SK-N-SH (cell line): ENCODE measurements around the gene GOLT1A. TPM values are rescaled to one million over a fixed set of nuclear protein-coding genes. Genes with fewer than 3 reads are reported as not detected.

ENCODE experiments used
- CTCF ChIA-PET: fragments of 300-600, 350-600 bp; formaldehyde crosslinking; extraction: SDS; loops from one replicate; lab custom pipeline; 2021; lab: Yijun Ruan, JAX
- POLR2A ChIA-PET: fragments of 350-600 bp; sonication (Branson Sonifier 250); formaldehyde crosslinking; extraction: SDS; loops from one replicate; lab custom pipeline; 2020; ENCODE audit warnings: antibody characterized with exemption, inconsistent platforms; lab: Yijun Ruan, JAX
- DNase-seq: peaks from one replicate; pipeline ENCODE4 v3.0.0; 2012
- H2AFZ ChIP-seq: fragments of 200-600 bp; sonication (generic); 2 replicates; pipeline ENCODE4 v1.8.1; 2016; ENCODE audit warnings: antibody characterized with exemption, mild to moderate bottlenecking, low read depth
- H3F3A ChIP-seq: fragments of 200-600 bp; sonication (generic); replicated peaks from 2 replicates; pipeline ENCODE3; 2016; ENCODE audit warnings: antibody characterized with exemption, mild to moderate bottlenecking; ENCODE audit not compliant: insufficient read depth
- H3K27ac ChIP-seq, 2 experiments: fragments of 200-500 bp in 1 of 2; fragments of 200-600 bp in 1 of 2; sonication (Bioruptor generic) in 1 of 2; sonication (generic), shearing (Covaris generic) in 1 of 2; 2 replicates each; pipeline versions ENCODE4 v1.5.1 to v1.6.1; 2014 to 2016; ENCODE audit warnings: low read depth in 2 of 2, inconsistent platforms in 1 of 2, low read length in 1 of 2, mild to moderate bottlenecking in 1 of 2, mixed read lengths in 1 of 2
- H3K27me3 ChIP-seq: fragments of 200-600 bp; sonication (generic), shearing (Covaris generic); 2 replicates; pipeline ENCODE4 v1.6.1; 2016; ENCODE audit warnings: mixed run types; ENCODE audit not compliant: insufficient read depth
- H3K36me3 ChIP-seq, 2 experiments: fragments of 200-500 bp in 1 of 2; fragments of 200-600 bp in 1 of 2; sonication (Bioruptor generic) in 1 of 2; sonication (generic) in 1 of 2; replicated peaks in 1 of 2; 2 replicates each; pipeline versions ENCODE3 to v1.5.1; 2014 to 2016; ENCODE audit warnings: low read length in 1 of 2, mild to moderate bottlenecking in 1 of 2; ENCODE audit not compliant: insufficient read depth in 2 of 2, control insufficient read depth in 1 of 2
- H3K4me1 ChIP-seq, 2 experiments: fragments of 200-500 bp in 1 of 2; fragments of 200-600 bp in 1 of 2; sonication (Bioruptor generic) in 1 of 2; sonication (generic), shearing (Covaris generic) in 1 of 2; 2 replicates each; pipeline versions ENCODE4 v1.5.1 to v1.6.1; 2014 to 2016; ENCODE audit warnings: low read depth in 1 of 2, low read length in 1 of 2, mixed run types in 1 of 2; ENCODE audit not compliant: insufficient read depth in 2 of 2, control insufficient read depth in 1 of 2
- H3K4me2 ChIP-seq: fragments of 200-600 bp; sonication (generic), shearing (Covaris generic); 2 replicates; pipeline ENCODE4 v1.6.1; 2017; ENCODE audit warnings: mixed run types
- H3K4me3 ChIP-seq, 2 experiments: fragments of 200-500 bp in 1 of 2; fragments of 200-600 bp in 1 of 2; sonication (Bioruptor generic) in 1 of 2; sonication (generic), shearing (Covaris generic) in 1 of 2; 2 replicates each; pipeline versions ENCODE4 v1.5.1 to v1.8.1; 2014 to 2016; ENCODE audit warnings: low read depth in 2 of 2, inconsistent platforms in 1 of 2, low read length in 1 of 2, mild to moderate bottlenecking in 1 of 2, mixed read lengths in 1 of 2, moderate library complexity in 1 of 2
- H3K79me2 ChIP-seq: fragments of 200-600 bp; sonication (generic); 2 replicates; pipeline ENCODE4 v1.8.1; 2017; ENCODE audit warnings: mild to moderate bottlenecking; ENCODE audit not compliant: insufficient read depth
- H3K9ac ChIP-seq: fragments of 200-600 bp; sonication (generic); 2 replicates; pipeline ENCODE4 v1.6.1; 2017; ENCODE audit warnings: mixed run types
- H3K9me2 ChIP-seq: fragments of 200-600 bp; sonication (generic); 2 replicates; pipeline ENCODE4 v1.6.1; 2017; ENCODE audit warnings: mixed run types
- H3K9me3 ChIP-seq: fragments of 200-600 bp; sonication (generic); 2 replicates; pipeline ENCODE4 v1.6.1; 2017; ENCODE audit warnings: mixed run types, mild to moderate bottlenecking, moderate library complexity
- H4K20me1 ChIP-seq: fragments of 200-600 bp; sonication (generic); 2 replicates; pipeline ENCODE4 v1.6.1; 2017; ENCODE audit warnings: mild to moderate bottlenecking, mixed run types; ENCODE audit not compliant: insufficient read depth
- EP300 ChIP-seq, 2 experiments: IDR thresholded peaks; 2 replicates each; pipeline versions ENCODE4 v1.4.0 to v1.6.1; 2012; ENCODE audit warnings: borderline replicate concordance in 1 of 2, low read depth in 1 of 2, low read length in 1 of 2
- EZH2phosphoT487 ChIP-seq: fragments of 200-600 bp; sonication (generic); IDR thresholded peaks from 2 replicates; pipeline ENCODE4 v1.6.1; 2017; ENCODE audit warnings: low read depth, mixed run types, mild to moderate bottlenecking, antibody characterized with exemption, moderate library complexity, borderline replicate concordance
- FOSL2 ChIP-seq: IDR thresholded peaks from 2 replicates; pipeline ENCODE4 v1.4.0; 2012; ENCODE audit warnings: low read depth, mild to moderate bottlenecking, moderate library complexity, borderline replicate concordance
- FOXJ3 ChIP-seq: sonication (generic); formaldehyde crosslinking; IDR thresholded peaks from 2 replicates; pipeline ENCODE4 v1.5.1; 2020; ENCODE audit warnings: mild to moderate bottlenecking, missing genetic modification reagents
- FOXM1 ChIP-seq: IDR thresholded peaks from 2 replicates; pipeline ENCODE4 v1.4.0; 2012; ENCODE audit warnings: low read depth, mild to moderate bottlenecking
- JUND ChIP-seq: IDR thresholded peaks from 2 replicates; pipeline ENCODE4 v1.4.0; 2012
- MEF2A ChIP-seq: IDR thresholded peaks from 2 replicates; pipeline ENCODE4 v1.4.0; 2012; ENCODE audit warnings: low read depth, borderline replicate concordance
- NRF1 ChIP-seq: IDR thresholded peaks from 2 replicates; pipeline ENCODE4 v1.6.1; 2012; ENCODE audit warnings: low read depth, mild to moderate bottlenecking, low read length
- POLR2AphosphoS5 ChIP-seq: IDR thresholded peaks from 2 replicates; pipeline ENCODE4 v1.6.1; 2012; ENCODE audit warnings: low read depth, low read length
- RCOR1 ChIP-seq: fragments of 150-350 bp; IDR thresholded peaks from 2 replicates; pipeline ENCODE4 v1.6.1; 2017; ENCODE audit warnings: antibody characterized with exemption, low read length
- SIN3A ChIP-seq: IDR thresholded peaks from 2 replicates; pipeline ENCODE4 v1.6.1; 2012; ENCODE audit warnings: low read depth, mild to moderate bottlenecking, low read length, moderate library complexity, borderline replicate concordance
- SMC3 ChIP-seq: IDR thresholded peaks from 2 replicates; pipeline ENCODE4 v1.6.1; 2012; ENCODE audit warnings: low read depth, low read length, improper control_type of control experiment
- TAF1 ChIP-seq: IDR thresholded peaks from 2 replicates; pipeline ENCODE4 v1.6.1; 2012; ENCODE audit warnings: low read depth, mild to moderate bottlenecking, low read length, moderate library complexity, borderline replicate concordance
- YY1 ChIP-seq: IDR thresholded peaks from 2 replicates; pipeline ENCODE4 v1.4.0; 2012; ENCODE audit warnings: low read depth, mild to moderate bottlenecking
- WGBS: methylation state at CpG from one replicate; pipeline ENCODE4 v1.1.6; 2017; ENCODE audit warnings: low lambda C conversion rate; 5-methylcytosine and 5-hydroxymethylcytosine counted together
- polyA plus RNA-seq, 3 experiments: library from polyadenylated mRNA; depleted of rRNA; stranded (reverse); fragments of >200 nt; gene quantifications; 2 replicates each; pipeline ENCODE4 v1.2.3, GENCODE V29; 2012
- TF ChIP-seq, protein P1 (sequence below): IDR thresholded peaks from 2 replicates; pipeline ENCODE4 v1.4.0; 2012; ENCODE audit warnings: low read depth, borderline replicate concordance
- TF ChIP-seq, protein P2 (sequence below): fragments of 200-600 bp; sonication (generic); IDR thresholded peaks from 2 replicates; pipeline ENCODE4 v1.6.1; 2017; ENCODE audit warnings: antibody characterized with exemption, mild to moderate bottlenecking, moderate library complexity
- TF ChIP-seq, protein P3 (sequence below): fragments of 150-350 bp; IDR thresholded peaks from 2 replicates; pipeline ENCODE4 v1.6.1; 2017; ENCODE audit warnings: antibody characterized with exemption, low read length, low read depth, borderline replicate concordance
- TF ChIP-seq, protein P4 (sequence below): fragments of 150-350 bp; IDR thresholded peaks from 2 replicates; pipeline ENCODE4 v1.6.1; 2016; ENCODE audit warnings: mild to moderate bottlenecking, low read depth, low read length

Gene GOLT1A
- polyA plus RNA-seq, 1 of the 3 experiments (the other 2 are of a cell fraction): not detected

DNA sequence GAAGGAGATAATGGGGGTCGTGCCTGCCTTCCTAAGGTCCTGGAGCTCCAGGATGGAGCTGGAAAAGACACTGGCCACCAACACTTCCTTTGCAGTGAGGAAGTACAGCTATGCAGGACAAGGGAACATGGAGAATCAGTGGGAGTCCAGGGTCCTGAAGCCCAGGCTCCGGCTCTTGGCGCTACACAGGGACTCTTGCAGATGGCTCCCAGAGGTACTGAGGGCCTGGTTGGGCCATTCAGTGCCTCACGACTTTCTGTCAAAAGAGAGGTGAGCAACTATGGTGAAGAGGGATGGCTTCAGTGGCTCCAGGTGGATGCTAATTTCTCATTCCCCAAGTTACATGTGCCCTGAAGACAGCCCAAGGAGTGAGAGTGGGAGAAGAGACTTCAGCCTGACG is 60.1 kb downstream of the GOLT1A start:
- H3K27ac ChIP-seq: no peak overlapping the region
- TF ChIP-seq SMC3 (no peak), POLR2AphosphoS5 (no peak), FOXM1 (no peak), MEF2A (no peak), SIN3A (no peak), TAF1 (no peak), FOSL2 (no peak), EP300 (IDR thresholded peaks at IDR 0.05; ENCODE audit: borderline replicate concordance in 1 of 2, low read depth in 1 of 2, low read length in 1 of 2) (no peak), RCOR1 (no peak), NRF1 (no peak), JUND (no peak), FOXJ3 (CRISPR knock-in tag) (no peak), EZH2phosphoT487 (no peak), YY1 (no peak)
- TF ChIP-seq, protein P1, sequence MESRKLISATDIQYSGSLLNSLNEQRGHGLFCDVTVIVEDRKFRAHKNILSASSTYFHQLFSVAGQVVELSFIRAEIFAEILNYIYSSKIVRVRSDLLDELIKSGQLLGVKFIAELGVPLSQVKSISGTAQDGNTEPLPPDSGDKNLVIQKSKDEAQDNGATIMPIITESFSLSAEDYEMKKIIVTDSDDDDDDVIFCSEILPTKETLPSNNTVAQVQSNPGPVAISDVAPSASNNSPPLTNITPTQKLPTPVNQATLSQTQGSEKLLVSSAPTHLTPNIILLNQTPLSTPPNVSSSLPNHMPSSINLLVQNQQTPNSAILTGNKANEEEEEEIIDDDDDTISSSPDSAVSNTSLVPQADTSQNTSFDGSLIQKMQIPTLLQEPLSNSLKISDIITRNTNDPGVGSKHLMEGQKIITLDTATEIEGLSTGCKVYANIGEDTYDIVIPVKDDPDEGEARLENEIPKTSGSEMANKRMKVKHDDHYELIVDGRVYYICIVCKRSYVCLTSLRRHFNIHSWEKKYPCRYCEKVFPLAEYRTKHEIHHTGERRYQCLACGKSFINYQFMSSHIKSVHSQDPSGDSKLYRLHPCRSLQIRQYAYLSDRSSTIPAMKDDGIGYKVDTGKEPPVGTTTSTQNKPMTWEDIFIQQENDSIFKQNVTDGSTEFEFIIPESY: no peak
- TF ChIP-seq, protein P2, sequence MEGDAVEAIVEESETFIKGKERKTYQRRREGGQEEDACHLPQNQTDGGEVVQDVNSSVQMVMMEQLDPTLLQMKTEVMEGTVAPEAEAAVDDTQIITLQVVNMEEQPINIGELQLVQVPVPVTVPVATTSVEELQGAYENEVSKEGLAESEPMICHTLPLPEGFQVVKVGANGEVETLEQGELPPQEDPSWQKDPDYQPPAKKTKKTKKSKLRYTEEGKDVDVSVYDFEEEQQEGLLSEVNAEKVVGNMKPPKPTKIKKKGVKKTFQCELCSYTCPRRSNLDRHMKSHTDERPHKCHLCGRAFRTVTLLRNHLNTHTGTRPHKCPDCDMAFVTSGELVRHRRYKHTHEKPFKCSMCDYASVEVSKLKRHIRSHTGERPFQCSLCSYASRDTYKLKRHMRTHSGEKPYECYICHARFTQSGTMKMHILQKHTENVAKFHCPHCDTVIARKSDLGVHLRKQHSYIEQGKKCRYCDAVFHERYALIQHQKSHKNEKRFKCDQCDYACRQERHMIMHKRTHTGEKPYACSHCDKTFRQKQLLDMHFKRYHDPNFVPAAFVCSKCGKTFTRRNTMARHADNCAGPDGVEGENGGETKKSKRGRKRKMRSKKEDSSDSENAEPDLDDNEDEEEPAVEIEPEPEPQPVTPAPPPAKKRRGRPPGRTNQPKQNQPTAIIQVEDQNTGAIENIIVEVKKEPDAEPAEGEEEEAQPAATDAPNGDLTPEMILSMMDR: no peak
- TF ChIP-seq, protein P3, sequence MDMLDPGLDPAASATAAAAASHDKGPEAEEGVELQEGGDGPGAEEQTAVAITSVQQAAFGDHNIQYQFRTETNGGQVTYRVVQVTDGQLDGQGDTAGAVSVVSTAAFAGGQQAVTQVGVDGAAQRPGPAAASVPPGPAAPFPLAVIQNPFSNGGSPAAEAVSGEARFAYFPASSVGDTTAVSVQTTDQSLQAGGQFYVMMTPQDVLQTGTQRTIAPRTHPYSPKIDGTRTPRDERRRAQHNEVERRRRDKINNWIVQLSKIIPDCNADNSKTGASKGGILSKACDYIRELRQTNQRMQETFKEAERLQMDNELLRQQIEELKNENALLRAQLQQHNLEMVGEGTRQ: no peak
- TF ChIP-seq, protein P4, sequence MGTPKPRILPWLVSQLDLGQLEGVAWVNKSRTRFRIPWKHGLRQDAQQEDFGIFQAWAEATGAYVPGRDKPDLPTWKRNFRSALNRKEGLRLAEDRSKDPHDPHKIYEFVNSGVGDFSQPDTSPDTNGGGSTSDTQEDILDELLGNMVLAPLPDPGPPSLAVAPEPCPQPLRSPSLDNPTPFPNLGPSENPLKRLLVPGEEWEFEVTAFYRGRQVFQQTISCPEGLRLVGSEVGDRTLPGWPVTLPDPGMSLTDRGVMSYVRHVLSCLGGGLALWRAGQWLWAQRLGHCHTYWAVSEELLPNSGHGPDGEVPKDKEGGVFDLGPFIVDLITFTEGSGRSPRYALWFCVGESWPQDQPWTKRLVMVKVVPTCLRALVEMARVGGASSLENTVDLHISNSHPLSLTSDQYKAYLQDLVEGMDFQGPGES: no peak
- TF ChIP-seq, all 33 proteins: peak for 0
- Histone ChIP-seq H3K36me3 (no peaks in the 10 kb centered on the region), H3K9me2 (no peaks in the 10 kb centered on the region), H3K79me2 (no peaks in the 10 kb centered on the region), H3K4me2 (no peak overlapping the region), H3K4me1 (peaks cover 3 to 19% of the 10 kb centered on the region in 2 experiments; a peak in 1 of 4 replicates), H4K20me1 (no peaks in the 10 kb centered on the region), H3K9ac (no peak overlapping the region), H3F3A (no peaks in the 10 kb centered on the region), H3K4me3 (no peak overlapping the region), H3K9me3 (no peaks in the 10 kb centered on the region), H3K27me3 (no peaks in the 10 kb centered on the region; the same call in 1 of the 2 replicates), H2AFZ (no peak overlapping the region)
- WGBS: 95% methylated on average over 5 of the region's 5 CpGs
- POLR2A ChIA-PET: no interaction called here
- DNase-seq: no peak
- CTCF ChIA-PET: interaction anchor here (1.0 to 7.2 kb wide), 8 partner anchors 9 to 245 kb away, joined by 3 to 51 read pairs (median 8); no protein-coding TSS in a partner anchor
